ES-I3 (cell line): Measurements from ENCODE around the gene NEDD1.

Experiments used
- H3K36me3 ChIP-seq: 2 replicates; pipeline ENCODE4 v1.6.1; 2013; ENCODE audit warnings: mild to moderate bottlenecking, low read length, control low read depth, moderate library complexity; ENCODE audit not compliant: insufficient read depth
- H3K4me1 ChIP-seq: 2 replicates; pipeline ENCODE4 v1.6.1; 2013; ENCODE audit warnings: mild to moderate bottlenecking, control low read depth, low read length; ENCODE audit not compliant: insufficient read depth
- H3K9ac ChIP-seq: 2 replicates; pipeline ENCODE4 v1.6.1; 2013; ENCODE audit warnings: low read depth, mild to moderate bottlenecking, low read length, moderate library complexity
- H3K9me3 ChIP-seq: 2 replicates; pipeline ENCODE4 v1.6.1; 2013; ENCODE audit warnings: mild to moderate bottlenecking, low read length, moderate library complexity; ENCODE audit not compliant: control insufficient read depth, insufficient read depth

Gene NEDD1

DNA sequence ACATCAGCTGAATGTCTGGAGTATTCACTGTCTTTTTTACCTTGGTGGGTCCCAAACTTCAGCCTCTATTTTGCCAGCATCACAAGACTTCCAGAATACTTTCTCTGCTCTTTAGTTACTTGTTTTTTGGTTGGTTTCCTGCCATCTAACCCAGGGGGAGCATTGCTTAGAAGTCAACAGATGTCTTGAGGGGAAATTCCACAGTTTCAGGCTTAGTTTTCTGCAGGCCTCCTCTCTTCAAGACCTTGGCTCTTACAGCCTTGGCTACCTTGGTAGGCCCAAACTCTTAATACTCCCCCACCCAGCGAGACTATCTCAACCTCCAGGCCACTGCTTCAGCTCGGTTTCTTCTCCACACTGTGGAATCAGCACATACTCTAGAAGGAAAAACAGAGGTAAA is 41.7 kb downstream of the NEDD1 start:
- H3K9ac ChIP-seq = no peak overlapping the region
- no peaks in the 10 kb centered on the region for H3K9me3 ChIP-seq
- H3K36me3 ChIP-seq = peaks cover 6% of the 10 kb centered on the region; the same call in 1 of the 2 replicates
- no peaks in the 10 kb centered on the region for H3K4me1 ChIP-seq

GRCh38 chr12:96979532-96979931 is 72.5 kb downstream of the NEDD1 start:
- no peaks in the 10 kb centered on the region for H3K4me1 ChIP-seq
- H3K9ac ChIP-seq = no peak overlapping the region
- H3K36me3 ChIP-seq = no peaks in the 10 kb centered on the region
- no peaks in the 10 kb centered on the region for H3K9me3 ChIP-seq

DNA sequence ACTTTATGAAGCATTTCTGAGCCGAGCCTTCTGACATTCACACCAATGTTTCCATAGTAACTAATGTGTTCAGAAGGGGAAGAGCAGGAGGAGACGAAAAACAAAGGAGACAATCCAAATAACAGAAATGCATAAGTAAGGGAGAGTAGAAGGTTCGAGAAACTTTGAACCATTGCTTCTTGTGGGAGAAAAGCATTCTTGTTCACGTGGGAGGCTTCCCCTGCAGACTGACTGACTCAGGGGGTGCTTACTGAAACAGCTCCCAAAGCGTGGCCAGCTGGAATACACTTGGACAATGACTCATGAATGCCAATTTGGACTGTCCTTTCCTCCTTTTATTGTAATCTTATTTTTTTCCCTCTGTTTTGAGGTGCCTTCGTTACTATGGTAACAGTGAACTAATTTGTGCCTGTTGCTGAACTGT is 73.9 kb downstream of the NEDD1 start:
- Histone ChIP-seq H3K4me1 (no peaks in the 10 kb centered on the region), H3K9ac (no peak overlapping the region), H3K9me3 (no peaks in the 10 kb centered on the region), H3K36me3 (no peaks in the 10 kb centered on the region)

DNA sequence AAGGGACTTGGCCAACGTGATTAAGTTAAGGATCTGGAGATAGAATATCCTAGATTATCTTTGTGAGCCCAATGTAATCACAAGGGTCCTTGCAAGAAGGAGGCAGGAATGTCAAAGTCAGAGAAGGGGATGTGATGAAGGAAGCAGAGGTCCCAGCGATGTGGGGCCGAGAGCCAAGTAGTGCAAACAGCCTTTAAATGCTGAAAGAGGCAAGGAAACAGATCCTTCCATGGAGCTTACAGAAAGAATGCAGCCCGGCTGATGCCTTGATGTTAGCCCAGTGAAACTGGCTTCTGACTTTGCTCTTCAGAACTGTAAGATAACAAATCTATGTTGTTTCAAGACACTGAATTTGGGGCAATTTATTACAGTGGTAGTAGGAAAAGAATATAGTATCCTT is 74.9 kb downstream of the NEDD1 start:
- no peaks in the 10 kb centered on the region for H3K4me1 ChIP-seq
- no peaks in the 10 kb centered on the region for H3K9me3 ChIP-seq
- no peak overlapping the region for H3K9ac ChIP-seq
- no peaks in the 10 kb centered on the region for H3K36me3 ChIP-seq

DNA sequence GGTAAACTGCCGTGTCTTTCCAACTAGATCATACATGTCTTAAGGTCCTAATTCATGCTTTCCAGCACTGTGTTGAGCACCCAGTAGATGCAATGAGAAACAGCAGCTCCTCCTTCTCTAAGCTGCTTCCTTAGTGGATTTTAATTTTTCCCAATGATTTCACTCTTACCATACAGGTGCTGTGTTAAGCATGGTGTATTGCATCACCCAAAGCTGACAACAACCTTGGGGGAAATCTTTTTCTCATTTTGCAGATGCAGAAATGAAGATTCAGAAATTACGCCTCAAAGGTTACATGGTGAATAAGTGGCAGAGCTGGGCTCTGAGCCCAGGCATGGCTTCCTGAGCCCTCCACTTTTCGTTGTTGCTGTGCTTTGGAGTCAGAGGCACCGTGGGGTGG is 75.6 kb downstream of the NEDD1 start:
- no peak overlapping the region for H3K9ac ChIP-seq
- H3K9me3 ChIP-seq = no peaks in the 10 kb centered on the region
- H3K36me3 ChIP-seq = no peaks in the 10 kb centered on the region
- H3K4me1 ChIP-seq = no peaks in the 10 kb centered on the region; the same call in 1 of the 2 replicates

- H3K36me3 ChIP-seq = no peaks in the 10 kb centered on the region
- H3K9ac ChIP-seq = peak overlapping the region; percentile 74
- H3K4me1 ChIP-seq = no peaks in the 10 kb centered on the region; the same call in 1 of the 2 replicates
- no peaks in the 10 kb centered on the region for H3K9me3 ChIP-seq
These were observed 78.7 kb downstream of the NEDD1 start for GRCh38 chr12:96985515-96986362.

DNA sequence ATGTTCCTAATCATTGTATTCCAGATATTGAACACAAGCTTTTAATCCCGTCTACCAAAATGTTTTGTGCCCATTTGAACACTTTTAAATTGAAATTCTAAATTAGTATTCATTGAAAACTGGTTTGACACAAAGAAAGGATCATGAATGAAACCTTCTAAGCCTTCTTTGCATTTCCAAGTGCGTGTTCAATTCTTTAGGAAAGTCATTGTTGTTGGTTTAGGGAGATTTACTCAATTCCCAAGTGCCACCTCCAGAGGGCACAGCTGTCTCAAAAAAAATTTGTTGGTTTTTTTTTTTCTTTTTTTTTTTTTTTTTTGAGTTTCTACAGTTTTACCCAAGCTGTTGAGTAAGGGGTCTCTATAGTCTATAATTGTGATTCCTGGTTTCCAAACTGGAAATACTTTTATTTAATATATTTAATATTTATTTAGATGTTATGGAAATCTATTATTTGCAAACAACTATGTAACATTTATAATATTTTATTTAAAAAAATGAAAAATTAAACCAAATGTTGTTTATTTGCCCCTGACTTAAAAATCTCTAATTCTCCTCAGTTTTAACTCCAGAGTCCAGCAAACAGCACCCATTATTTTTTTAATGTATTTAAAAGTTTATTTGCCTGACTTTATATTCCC is 79.9 kb downstream of the NEDD1 start:
- H3K9me3 ChIP-seq = no peaks in the 10 kb centered on the region
- peak overlapping the region; percentile 24; the same call in 1 of the 2 replicates for H3K9ac ChIP-seq
- no peaks in the 10 kb centered on the region for H3K36me3 ChIP-seq
- peaks cover 9% of the 10 kb centered on the region for H3K4me1 ChIP-seq

DNA sequence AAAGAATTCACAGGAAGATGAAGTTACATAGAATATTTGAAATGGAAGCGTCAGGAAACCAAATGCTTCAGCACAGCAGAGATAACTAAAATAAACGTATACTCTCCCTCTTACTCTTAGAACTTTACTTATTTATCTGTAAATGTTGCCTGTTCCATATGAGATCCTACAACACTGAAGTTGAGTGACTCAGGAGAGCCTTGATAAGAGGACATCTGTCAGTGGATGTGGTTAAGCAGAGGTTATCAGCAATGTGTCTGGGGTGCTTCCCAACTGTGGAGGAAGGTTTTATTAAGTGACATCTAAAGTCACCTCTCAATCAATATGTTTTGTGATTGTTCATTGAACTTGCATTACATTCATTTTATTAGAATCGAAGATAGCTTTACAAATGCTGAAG is 81.9 kb downstream of the NEDD1 start:
- Histone ChIP-seq H3K9ac (no peak overlapping the region), H3K4me1 (peaks cover 9% of the 10 kb centered on the region), H3K36me3 (no peaks in the 10 kb centered on the region), H3K9me3 (no peaks in the 10 kb centered on the region)

- peaks cover 9% of the 10 kb centered on the region for H3K4me1 ChIP-seq
- H3K9me3 ChIP-seq = no peaks in the 10 kb centered on the region
- H3K36me3 ChIP-seq = no peaks in the 10 kb centered on the region
- no peak overlapping the region for H3K9ac ChIP-seq
These were observed 82.9 kb downstream of the NEDD1 start for GRCh38 chr12:96989916-96990315.

DNA sequence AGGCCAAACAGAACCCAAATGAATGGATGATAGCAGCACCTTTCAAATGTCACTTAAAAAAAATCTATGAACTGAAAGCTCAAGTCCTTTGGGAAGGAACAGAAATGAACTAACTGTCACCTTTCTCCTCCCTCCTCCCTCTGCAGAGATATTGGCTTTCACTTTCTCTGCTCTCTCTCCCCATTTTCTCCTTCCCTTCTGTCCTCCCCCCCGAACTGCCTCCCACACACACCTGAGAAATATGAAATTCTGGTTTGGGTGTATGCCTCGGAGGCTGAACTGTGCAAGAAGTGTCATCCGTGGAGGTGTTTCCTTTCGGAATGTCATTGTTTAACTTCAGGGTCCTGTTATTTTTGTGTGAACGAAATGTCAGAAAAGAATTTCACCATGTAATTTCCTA is 87.8 kb downstream of the NEDD1 start:
- Histone ChIP-seq H3K36me3 (no peaks in the 10 kb centered on the region), H3K9ac (no peak overlapping the region), H3K9me3 (no peaks in the 10 kb centered on the region), H3K4me1 (peaks cover 9% of the 10 kb centered on the region)

- Histone ChIP-seq H3K9me3 (no peaks in the 10 kb centered on the region), H3K36me3 (no peaks in the 10 kb centered on the region), H3K9ac (no peak overlapping the region), H3K4me1 (peaks cover 7% of the 10 kb centered on the region)
These were observed 88.8 kb downstream of the NEDD1 start for GRCh38 chr12:96995861-96996260.

DNA sequence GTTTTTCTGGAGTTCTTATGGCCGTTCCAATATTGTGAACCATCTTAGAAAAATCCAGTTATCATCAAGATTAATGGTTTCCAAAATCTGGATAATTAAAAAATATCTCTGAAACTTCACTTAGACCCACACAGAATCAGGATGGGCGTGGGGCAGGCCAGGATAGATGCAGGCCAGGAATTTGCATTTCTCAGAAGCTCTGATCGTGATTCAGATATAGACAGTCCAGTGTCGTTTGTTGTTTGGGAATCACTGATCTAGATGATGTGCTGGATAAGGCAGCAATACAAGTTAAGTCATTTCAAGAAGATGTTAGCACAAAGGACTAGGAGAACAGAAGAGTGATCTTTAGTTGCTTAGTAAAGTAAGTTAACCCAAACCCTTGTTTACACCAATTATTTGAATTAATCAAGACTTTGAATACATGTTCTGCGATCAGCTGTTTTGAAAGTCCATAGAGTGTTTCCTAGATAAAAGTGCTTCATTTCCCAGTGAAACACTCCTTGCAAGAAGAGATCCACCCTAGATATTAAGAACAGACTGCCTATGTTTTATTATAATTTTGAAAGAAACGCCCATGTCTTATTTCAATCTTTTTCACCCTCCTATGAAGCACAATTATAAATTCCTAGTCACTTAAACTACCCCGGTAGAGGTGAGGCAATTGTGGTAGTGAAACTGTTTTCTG is 90.9 kb downstream of the NEDD1 start:
- H3K9ac ChIP-seq = no peak overlapping the region
- H3K4me1 ChIP-seq = no peaks in the 10 kb centered on the region
- no peaks in the 10 kb centered on the region for H3K36me3 ChIP-seq
- H3K9me3 ChIP-seq = no peaks in the 10 kb centered on the region

DNA sequence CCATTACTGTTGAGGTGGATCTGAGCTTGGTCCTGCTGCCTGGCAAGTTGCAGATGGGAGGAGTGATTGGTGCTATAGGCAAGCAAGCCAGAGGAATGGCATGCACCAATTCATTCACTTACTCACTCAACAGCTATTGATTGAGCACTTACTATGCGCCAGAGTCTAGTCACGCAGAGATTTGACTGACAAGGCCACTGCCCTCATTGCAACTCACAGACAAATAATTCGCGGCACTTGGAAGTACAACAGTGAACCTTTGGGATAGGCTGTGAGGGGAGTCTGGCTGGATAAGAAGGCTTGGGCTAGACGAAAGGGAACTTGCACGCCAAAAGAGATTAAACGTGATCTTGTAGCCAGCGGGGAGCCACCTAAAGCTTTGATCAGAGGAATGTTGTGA is 96.2 kb downstream of the NEDD1 start:
- Histone ChIP-seq H3K9me3 (no peaks in the 10 kb centered on the region), H3K4me1 (no peaks in the 10 kb centered on the region), H3K36me3 (no peaks in the 10 kb centered on the region), H3K9ac (no peak overlapping the region)
